NCI-H1694 treated with DMSO at 0.1 percent for 48 hours (cell line): ENCODE measurements around the gene HSDL2.
"Not testable (repeated sequence)": the region's sequence is repeated elsewhere in the genome, so short reads cannot be mapped to it uniquely, and the experiment has no call there.

Experiments used
- DNase-seq: peaks from one replicate; lab custom pipeline; 2025; lab: John Stamatoyannopoulos, UW

HSDL2 gene

DNA sequence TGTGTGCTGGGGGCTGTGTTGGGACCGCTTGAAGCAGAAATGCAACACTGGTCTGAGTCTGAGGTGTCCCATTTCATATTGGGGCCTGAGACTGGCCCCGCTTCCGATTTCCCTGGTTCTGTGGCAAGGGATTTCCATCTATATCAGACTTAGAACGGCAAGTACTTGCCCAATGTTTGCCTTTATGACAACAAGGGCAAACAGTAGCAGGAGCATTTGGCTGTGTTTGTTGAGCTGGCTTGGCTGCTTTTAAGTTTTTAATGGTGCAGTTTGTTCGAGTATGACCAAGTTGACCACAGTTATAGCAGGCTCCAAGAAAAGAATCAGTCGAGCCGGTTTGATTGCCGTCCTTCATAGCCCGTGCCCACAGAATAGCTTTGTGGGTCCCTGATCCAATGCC is 17.0 kb downstream of the HSDL2 start:
- no peak for DNase-seq

DNA sequence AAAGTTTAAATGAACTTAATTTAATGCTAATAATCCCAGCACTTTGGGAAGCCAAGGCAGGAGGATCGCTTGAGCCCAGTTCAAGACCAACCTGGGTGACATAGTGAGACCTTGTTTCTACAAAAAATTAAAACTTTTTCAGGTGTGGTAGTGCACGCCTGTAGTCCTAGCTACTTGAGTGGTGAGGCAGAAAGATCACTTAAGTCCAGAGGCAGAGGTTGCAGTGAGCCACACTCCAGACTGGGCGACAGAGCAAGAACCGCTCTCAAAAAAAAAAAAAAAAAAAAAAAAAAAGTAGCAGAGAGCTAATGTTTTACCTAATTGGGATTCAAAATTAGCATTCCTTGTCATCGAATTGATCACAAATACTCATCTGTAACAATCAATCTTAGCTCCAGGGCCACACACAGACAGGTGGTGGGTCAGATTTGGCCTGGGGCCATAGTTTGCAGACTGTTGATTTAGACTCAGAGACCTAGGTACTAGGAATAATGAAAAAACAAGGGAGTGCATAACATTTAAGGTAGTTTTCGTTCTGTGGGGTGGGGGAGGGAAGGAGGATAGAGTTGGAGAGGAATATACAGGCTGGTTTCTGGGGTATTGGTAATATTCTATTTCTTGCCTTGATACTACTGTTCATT is 21.4 kb downstream of the HSDL2 start:
- DNase-seq, result no peak

DNA sequence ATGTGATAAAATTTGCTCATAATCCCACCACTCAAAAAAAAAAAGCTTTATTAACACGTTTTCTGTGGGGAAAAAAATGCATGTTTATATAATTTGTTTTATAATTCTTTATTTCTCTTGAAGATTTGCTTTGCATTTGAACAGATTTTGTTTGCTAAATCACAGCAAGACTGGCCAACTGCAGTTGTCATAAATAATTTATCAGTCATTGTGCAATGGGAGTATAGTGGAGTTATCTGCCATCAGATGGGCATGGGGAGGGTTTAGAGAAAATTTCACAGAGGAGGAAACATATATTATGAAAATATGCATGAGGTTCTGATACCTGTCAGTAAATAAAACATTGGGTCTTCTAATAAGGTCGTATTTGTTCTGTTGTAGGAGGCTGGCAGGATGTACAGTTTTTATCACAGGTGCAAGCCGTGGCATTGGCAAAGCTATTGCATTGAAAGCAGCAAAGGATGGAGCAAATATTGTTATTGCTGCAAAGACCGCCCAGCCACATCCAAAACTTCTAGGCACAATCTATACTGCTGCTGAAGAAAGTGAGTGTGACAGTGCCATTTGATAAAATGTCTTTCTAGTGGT is 23.8 kb downstream of the HSDL2 start:
- DNase-seq, result no peak

DNA sequence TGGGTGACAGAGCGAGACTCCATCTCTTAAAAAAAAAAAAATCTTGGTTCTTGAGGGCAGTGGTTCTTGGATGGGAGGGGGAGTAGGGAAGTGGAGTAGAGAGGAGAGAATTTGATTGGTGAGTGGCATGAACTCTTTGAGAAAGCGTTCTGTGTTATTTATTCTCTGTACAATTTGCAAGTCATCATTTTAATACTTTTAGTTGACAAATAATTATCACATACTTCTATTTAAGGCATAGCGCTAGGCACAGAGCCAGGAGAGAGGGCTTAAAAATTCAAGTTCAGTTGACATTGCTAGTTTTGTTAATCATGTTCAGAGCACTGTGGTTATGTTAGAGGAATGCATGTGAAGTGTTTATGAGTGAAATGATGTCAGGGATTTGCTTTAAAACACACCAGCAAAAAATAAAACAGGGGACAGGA is 24.6 kb downstream of the HSDL2 start:
- DNase-seq, result no peak

DNA sequence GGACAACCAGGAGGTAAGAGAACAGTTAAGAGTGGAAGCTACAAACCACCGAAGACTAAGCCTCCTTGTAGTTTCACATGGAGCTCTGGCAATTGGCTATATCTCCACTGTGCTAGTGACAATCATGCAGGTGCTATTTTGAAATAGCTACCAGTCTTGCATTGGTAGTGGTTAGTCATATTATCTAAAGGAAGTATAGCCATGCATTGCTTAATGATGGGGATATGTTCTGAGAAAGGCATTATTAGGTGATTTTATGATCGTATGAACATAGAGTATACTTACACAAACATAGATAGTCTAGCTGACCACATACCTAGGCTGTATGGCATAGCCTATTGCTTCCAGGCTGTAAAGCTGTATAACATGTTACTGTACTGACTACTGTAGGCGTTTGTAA is 28.4 kb downstream of the HSDL2 start:
- DNase-seq, result no peak

DNA sequence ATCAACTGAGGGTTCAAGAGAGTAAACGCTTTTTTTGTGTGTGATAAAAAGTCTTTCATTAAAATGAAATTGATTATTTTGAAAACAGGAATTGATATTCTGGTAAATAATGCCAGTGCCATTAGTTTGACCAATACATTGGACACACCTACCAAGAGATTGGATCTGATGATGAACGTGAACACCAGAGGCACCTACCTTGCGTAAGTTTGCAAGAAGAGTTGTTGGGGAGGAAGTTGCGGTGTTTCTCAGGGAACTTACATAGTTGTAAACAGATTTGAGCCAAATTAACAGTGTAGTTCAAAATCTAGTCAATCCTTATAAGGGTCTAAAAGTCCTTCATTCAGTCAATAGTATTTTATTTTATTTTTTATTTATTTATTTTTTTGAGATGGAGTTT is 28.9 kb downstream of the HSDL2 start:
- no peak for DNase-seq

DNA sequence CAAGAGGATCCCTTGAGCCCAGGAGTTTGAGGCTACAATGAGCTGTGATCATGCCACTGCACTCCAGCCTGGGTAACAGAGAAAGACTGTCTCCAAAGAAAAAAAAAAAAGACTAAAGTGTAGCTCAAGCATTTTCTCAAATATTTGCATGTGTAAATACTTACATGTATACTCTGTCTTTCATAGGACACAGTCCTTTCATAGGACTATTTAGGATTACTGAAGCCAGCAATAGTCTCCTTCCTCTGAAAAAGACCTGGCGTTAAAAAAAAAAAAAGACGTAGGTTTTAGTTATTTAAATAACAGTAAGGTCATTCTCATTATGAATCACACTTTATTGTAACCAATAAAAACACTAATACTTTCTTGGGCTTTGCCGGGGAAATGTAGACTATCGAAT is 29.9 kb downstream of the HSDL2 start:
- DNase-seq, result no peak

DNA sequence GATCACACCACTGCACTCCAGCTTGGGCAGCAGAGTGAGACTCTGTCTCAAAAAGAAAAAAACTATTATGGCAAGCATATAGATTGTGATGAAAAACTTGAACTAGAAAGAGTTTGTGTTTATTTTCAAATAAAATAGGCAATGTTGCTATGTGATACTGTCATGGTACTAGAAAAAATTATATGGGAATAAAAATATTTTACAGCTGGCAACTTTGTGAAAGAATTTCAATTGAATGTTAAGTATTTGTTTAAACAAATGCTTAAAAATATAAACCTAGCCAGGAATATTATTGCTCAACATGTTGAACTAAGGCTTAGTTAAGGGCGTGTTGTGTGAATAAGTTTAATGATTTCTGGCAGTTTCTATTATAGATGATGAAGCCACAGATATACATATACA is 31.7 kb downstream of the HSDL2 start:
- DNase-seq, result no peak

DNA sequence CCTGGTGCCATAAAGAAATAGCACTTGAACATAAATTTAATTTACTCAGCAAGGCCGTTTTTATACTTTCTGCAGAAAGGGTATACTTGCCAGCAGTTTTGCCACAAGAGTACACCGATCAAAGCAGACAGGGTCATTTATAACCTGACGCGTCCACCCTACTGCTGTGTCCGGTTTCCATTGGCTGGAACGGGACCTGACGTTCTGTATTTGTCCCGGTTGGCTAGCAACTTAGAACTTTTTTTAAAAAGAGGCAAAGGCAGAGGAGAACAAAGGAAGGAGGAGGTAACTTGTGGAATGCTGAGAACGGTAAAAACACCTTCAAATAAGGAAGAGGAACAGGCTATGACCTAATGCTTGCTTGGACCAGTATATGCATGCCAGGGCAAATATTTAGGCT is 33.8 kb downstream of the HSDL2 start:
- DNase-seq, result not testable (repeated sequence)

DNA sequence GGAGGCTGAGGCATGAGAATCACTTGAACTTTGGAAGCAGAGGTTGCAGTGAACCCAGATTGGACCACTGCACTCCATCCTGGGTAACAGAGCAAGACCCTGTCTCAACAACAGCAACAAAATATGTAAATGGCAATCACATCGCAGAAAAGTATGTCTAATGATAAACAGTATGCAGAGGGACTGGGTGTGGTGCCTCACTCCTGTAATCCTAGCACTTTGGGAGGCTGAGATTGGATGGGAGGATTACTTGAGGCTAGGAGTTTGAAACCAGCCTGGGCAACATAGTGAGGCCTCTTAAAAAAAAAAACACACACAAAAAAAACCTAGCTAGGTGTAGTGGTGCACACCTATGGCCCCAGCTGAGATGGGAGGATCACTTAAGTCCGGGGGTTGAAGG is 40.3 kb downstream of the HSDL2 start:
- DNase-seq, result no peak

DNA sequence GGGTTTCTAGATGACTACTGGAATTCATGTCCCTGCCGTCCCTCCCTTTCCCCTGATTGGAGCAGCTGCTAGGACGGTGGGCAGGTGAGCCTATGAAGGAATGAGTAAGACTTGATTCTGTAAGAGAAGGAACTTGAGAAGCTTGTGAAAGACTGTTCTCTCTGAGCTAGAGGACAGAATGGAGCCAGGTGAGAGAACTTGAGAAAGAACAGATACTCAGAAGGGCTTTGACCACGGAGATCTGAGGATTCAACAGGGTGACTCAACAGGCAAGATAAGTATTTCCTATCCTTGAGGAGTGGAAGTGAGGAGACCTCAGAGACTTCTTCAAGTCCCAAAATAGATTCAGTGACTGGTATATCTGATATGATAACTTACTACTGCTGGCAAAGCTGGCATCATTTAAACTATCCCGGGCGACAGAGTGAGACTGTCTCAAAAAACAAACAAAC is 41.9 kb downstream of the HSDL2 start:
- no peak for DNase-seq

DNA sequence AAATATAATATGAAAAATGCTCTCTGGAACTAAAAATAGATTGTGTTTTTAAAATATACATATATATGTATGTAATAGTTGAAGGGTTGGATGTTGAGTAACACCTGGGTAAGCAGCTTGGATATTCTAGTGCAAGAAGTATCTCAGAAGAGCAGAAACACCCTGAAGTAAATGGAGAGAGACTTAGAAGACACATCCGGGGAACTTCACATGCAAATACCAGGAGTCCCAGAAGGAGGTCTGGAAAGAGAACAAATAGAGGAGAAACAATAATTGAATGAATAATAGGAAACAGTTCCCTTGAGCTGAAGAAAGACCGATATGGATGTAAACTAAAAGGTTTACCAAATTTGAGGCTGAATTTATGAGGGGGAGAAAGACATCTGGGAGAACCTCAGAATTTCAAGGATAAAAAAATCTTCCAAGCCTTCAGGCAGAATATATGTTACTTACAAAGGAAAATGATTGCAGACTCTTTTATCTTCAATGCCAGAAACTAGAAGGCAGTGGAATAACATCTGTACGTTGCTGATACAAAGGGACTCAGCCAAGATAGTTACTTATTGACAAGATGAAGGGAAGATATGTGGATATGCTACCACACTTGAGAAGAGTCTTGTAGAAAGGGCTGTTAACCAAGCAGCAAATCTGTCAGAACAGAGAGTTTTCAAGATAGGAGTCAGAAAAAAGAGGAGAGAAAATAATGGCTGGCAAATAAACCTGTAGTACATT is 42.7 kb downstream of the HSDL2 start:
- DNase-seq, result no peak

DNA sequence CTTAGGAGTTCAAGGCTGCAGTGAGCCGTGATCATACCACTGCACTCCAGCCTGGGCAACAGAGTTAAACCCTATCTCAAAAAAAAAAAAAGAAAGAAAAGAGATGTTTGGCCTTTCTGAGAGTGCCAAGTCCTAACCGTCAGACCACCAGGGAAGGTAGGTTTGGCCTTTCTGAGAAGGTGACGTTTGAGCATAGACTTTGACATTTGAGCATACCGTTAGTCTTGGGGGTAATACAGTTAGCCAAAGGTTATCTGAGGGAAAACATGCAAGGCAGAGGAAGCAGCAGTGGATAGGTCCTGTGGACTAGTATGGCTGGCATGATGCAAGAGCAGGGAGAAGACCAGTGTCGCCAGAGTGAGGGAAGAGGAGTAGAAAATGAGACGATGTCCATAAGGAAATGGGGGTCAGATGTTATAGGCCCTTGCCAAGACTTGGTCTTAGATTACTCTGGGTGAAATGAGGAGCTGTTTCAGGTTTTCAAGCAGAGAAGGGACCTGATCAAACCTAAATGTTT is 50.2 kb downstream of the HSDL2 start:
- no peak for DNase-seq

DNA sequence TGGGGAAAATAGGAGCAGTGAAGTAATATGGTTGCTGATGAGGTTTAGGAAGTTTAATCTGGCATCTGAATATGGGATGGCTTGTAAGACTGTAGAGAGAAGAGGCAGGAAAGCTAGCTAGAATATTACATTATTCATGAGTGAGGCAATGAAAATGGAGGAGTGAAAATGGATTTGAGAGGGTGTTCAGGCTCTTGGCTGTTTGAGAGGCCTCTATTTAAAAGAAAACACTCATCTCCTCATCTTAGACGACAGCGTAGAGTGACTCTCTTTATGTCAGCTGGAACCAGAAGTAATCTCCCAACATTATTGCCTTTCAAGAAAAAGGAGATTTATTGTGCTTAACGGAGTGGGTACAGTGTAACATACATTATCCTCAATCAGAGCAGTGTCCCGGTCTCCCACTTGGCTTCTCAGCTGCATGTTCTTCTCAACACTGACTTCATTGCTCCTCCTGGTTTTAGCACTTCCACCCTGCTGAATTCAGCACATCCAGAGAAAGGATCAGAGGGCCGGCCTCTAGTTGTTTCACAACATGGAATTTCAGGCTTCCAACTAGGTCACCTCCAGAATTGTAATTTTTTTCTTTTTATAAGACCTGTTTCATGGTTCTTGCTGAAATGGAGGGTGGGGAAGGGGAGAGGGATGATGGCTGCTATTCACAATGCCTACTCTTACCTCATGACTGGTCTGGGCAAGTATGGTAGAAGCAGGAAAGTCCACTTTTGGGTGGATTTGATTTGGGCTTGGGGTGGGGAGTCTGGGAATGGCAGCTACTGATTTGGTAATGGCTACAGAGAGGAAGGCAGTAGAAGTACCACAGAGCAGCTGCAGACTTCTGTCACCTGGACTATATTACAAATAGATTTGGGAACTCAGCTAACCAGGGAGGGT is 53.8 kb downstream of the HSDL2 start:
- DNase-seq, result no peak

DNA sequence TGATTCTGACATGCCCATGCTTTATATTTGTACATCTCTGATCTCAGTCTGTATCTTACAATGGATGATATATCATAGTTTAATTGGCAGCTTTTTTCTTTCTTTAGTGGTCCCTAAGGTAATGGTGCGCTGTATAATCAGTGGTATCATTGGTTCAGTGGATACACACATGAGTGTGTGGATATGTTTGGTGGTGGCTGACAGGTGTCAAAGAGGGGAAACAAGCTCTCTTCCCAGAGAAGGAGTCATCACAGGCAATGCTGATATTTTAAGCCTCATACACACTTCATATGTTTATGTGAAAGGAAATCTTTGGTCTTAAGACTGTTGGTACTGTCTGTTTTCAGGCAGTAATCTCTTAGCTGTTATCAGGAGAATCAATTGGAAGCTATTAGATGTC is 54.6 kb downstream of the HSDL2 start:
- DNase-seq, result no peak

DNA sequence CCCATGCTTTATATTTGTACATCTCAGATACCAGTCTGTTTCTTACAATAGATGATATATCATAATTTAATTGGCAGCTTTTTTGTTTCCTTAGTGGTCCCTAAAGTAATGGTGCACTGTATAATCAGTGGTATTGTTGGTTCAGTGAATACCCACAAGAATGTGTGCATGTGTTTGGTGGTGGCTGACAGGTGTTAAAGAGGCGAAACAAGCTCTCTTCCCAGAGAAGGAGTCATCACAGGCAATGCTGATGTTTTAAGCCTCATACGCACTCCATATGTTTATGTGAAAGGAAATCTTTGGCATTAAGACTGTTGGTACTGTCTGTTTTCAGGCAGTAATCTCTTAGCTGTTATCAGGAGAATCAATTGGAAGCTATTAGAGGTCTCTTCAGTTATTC is 57.5 kb downstream of the HSDL2 start:
- no peak for DNase-seq

DNA sequence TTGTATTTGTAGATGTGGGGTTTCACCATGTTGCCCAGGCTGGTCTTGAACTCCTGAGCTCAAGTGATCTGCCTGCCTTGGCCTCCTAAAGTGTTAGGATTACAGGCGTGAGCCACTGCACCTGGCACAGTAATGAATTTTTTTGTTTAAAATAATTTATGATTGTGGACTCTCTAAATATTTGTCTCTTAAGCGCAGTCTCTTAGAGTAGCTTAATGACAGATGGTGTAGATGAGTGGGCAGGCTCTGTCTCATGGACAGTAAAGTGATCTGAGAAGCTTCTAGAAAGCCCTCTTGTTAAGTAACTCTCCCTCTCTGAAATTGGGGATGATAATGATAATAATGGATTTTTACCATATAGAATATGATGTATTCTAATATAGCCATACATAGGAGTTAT is 59.3 kb downstream of the HSDL2 start:
- no peak for DNase-seq

DNA sequence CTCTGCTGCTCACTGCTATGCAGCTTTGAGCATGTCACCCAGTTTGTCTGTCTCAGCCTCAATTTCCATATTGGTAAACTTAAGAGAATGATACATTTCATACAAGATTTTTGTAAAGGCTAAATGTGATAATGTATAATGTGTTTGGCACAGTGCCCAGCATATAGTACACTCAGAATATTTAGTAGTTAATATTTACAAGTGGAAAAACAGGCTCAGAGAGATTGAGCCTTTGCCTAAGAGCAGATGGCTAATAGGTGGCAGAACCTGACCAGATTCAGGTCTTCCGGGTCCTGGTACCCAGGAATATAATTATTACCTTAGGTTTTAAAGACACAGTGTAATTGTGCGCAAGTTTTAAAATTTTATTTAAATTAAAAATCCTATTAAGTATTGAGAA is 59.9 kb downstream of the HSDL2 start:
- no peak for DNase-seq

DNA sequence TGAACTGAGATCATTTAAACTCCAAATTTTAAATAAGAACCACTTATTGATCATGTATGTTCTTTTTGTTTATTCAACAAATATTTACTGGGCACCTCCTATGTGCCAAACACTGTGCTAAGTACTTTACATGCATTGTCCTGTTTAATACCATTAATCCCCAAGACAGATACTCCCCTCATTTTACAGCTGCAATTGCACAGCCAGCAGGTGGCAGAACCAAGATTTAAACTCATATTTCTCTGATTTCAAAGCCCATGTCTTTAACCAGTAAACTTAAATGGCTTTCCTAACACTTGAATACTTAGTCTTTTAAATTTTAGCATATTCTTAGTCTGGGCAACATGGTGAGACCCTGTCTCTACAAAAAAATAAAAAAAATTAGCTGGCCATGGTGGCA is 63.3 kb downstream of the HSDL2 start:
- DNase-seq, result peak; percentile 2

DNA sequence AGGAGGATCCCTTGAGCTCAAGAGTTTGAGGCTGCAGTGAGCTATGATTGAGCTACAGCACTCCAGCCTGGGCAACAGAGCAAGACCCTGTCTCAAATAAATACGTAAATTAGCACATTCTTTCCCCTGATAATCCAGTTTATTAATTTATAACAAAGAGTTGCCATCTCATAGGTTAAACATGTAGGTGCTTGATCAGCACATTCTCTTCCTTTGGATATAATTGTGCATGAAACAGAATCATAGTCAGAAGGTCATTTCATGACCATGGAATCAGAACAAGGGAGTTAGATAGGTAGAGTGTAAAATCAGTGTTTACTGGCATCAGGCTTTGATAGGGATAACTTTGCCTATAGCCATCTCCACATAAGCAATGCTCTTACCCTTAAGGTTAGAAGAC is 63.7 kb downstream of the HSDL2 start:
- no peak for DNase-seq

DNA sequence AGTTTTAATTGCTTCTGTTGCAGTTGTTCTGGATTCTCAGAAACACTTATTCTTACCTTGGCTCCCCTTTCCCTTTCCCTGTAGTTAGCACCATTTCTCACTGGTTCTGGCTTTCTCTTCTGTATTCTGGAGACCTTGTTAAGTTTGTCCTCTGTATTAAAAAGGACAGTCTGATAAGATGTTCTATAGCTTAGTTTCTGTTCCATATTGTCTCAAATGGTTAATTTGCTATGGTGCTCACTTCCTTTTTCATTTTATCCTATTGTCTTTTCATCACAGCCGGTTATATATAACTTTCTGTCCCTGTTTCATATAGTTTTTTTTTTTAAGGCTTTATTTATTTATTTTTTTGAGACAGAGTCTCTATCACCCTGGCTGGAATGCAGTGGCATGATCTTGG is 65.3 kb downstream of the HSDL2 start:
- no peak for DNase-seq

DNA sequence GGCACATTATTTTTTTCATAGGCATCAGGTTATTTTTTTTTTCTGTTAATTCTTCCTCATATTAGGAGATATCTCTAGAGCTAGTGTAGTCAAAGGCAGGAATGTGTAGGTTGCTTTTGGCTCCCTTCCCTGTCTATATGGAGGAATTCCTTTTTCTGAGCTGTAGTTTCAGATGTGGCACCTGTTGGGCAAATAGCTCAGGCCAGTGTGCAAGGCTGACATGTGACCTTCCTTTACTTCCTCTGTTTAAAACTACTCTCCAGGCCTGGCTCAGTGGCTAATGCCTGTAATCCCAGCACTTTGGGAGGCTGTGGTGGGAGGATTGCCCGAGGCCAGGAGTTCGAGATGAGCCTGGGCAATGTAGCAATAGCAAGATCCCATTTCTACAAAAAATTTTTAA is 66.2 kb downstream of the HSDL2 start:
- no peak for DNase-seq
